Muscle layer of duodenum (tissue), 2 donors: ENCODE data around the gene ATP2B1.

Experiments
- H3K27ac ChIP-seq: one replicate; pipeline ENCODE4 v1.7.0; 2013; ENCODE audit warnings: mild to moderate bottlenecking, low read length
- H3K27me3 ChIP-seq: one replicate; pipeline ENCODE4 v1.7.0; 2013; ENCODE audit warnings: low read depth, mild to moderate bottlenecking, control low read depth, low read length
- H3K36me3 ChIP-seq, 2 donors: one replicate each; pipeline ENCODE4 v1.7.0; 2013; ENCODE audit warnings: low read length in 2 of 2, control low read depth in 1 of 2, mild to moderate bottlenecking in 1 of 2; ENCODE audit not compliant: insufficient read depth in 2 of 2, control insufficient read depth in 1 of 2
- H3K4me1 ChIP-seq, 2 donors: one replicate each; pipeline ENCODE4 v1.7.0; 2013; ENCODE audit warnings: low read length in 2 of 2, mild to moderate bottlenecking in 2 of 2, control low read depth in 1 of 2, moderate library complexity in 1 of 2; ENCODE audit not compliant: insufficient read depth in 2 of 2, control insufficient read depth in 1 of 2
- H3K4me3 ChIP-seq, 2 donors: one replicate each; pipeline ENCODE4 v1.7.0; 2013; ENCODE audit warnings: low read length in 2 of 2, low read depth in 1 of 2, mild to moderate bottlenecking in 1 of 2
- H3K9me3 ChIP-seq, 2 donors: one replicate each; pipeline ENCODE4 v1.7.0; 2013; ENCODE audit warnings: low read length in 2 of 2, control low read depth in 1 of 2, mild to moderate bottlenecking in 1 of 2; ENCODE audit not compliant: control insufficient read depth in 1 of 2
- donor health status: healthy.

Gene ATP2B1

GRCh38 chr12:89556976-89557375 lies 151.7 kb downstream of the ATP2B1 start:
- no peaks in the 10 kb centered on the region for H3K36me3 ChIP-seq
- no peak overlapping the region for H3K27ac ChIP-seq
- H3K4me3 ChIP-seq = no peak overlapping the region
- H3K27me3 ChIP-seq = no peaks in the 10 kb centered on the region
- H3K4me1 ChIP-seq = no peaks in the 10 kb centered on the region
- no peaks in the 10 kb centered on the region for H3K9me3 ChIP-seq

- no peaks in the 10 kb centered on the region for H3K4me1 ChIP-seq
- no peaks in the 10 kb centered on the region for H3K9me3 ChIP-seq
- no peaks in the 10 kb centered on the region for H3K27me3 ChIP-seq
- no peaks in the 10 kb centered on the region for H3K36me3 ChIP-seq
- no peak overlapping the region for H3K27ac ChIP-seq
- H3K4me3 ChIP-seq = no peak overlapping the region
These were observed 156.3 kb downstream of the ATP2B1 start for GRCh38 chr12:89552376-89552775.

- H3K36me3 ChIP-seq = no peaks in the 10 kb centered on the region
- no peak overlapping the region for H3K4me3 ChIP-seq
- no peaks in the 10 kb centered on the region for H3K9me3 ChIP-seq
- H3K4me1 ChIP-seq = no peaks in the 10 kb centered on the region
- H3K27me3 ChIP-seq = no peaks in the 10 kb centered on the region
- no peak overlapping the region for H3K27ac ChIP-seq
These were observed 156.9 kb downstream of the ATP2B1 start for GRCh38 chr12:89551747-89552146.

GRCh38 chr12:89547101-89547500 lies 161.5 kb downstream of the ATP2B1 start:
- no peaks in the 10 kb centered on the region for H3K9me3 ChIP-seq
- no peaks in the 10 kb centered on the region for H3K36me3 ChIP-seq
- no peaks in the 10 kb centered on the region for H3K27me3 ChIP-seq
- no peak overlapping the region for H3K4me3 ChIP-seq
- no peak overlapping the region for H3K27ac ChIP-seq
- H3K4me1 ChIP-seq = peaks cover 0 to 5% of the 10 kb centered on the region in 2 donors

- Histone ChIP-seq H3K9me3 (no peaks in the 10 kb centered on the region), H3K27ac (no peak overlapping the region), H3K36me3 (peaks cover 0 to 3% of the 10 kb centered on the region in 2 donors), H3K27me3 (no peaks in the 10 kb centered on the region), H3K4me3 (no peak overlapping the region), H3K4me1 (peaks cover 0 to 5% of the 10 kb centered on the region in 2 donors)
These were observed 162.5 kb downstream of the ATP2B1 start for GRCh38 chr12:89546151-89546550.

- no peaks in the 10 kb centered on the region for H3K9me3 ChIP-seq
- peaks cover 0 to 5% of the 10 kb centered on the region in 2 donors for H3K4me1 ChIP-seq
- H3K36me3 ChIP-seq = peaks cover 0 to 3% of the 10 kb centered on the region in 2 donors
- H3K4me3 ChIP-seq = no peak overlapping the region
- no peaks in the 10 kb centered on the region for H3K27me3 ChIP-seq
- H3K27ac ChIP-seq = no peak overlapping the region
These were observed 163.9 kb downstream of the ATP2B1 start for GRCh38 chr12:89544681-89545184.

- Histone ChIP-seq H3K36me3 (peaks cover 0 to 3% of the 10 kb centered on the region in 2 donors), H3K4me1 (peaks cover 0 to 5% of the 10 kb centered on the region in 2 donors), H3K4me3 (no peak overlapping the region), H3K27me3 (no peaks in the 10 kb centered on the region), H3K9me3 (no peaks in the 10 kb centered on the region), H3K27ac (no peak overlapping the region)
These were observed 164.6 kb downstream of the ATP2B1 start for GRCh38 chr12:89544022-89544421.

GRCh38 chr12:89542912-89543592 lies 165.6 kb downstream of the ATP2B1 start:
- Histone ChIP-seq H3K4me1 (peaks cover 0 to 5% of the 10 kb centered on the region in 2 donors), H3K36me3 (peaks cover 0 to 3% of the 10 kb centered on the region in 2 donors), H3K9me3 (no peaks in the 10 kb centered on the region), H3K27ac (no peak overlapping the region), H3K27me3 (no peaks in the 10 kb centered on the region), H3K4me3 (no peak overlapping the region)

GRCh38 chr12:89542236-89542635 lies 166.4 kb downstream of the ATP2B1 start:
- no peaks in the 10 kb centered on the region for H3K9me3 ChIP-seq
- H3K4me3 ChIP-seq = no peak overlapping the region

GRCh38 chr12:89540586-89540985 lies 168.1 kb downstream of the ATP2B1 start:
- H3K27me3 ChIP-seq = no peaks in the 10 kb centered on the region
- no peak overlapping the region for H3K27ac ChIP-seq
- H3K9me3 ChIP-seq = no peaks in the 10 kb centered on the region
- H3K4me3 ChIP-seq = no peak overlapping the region
- peaks cover 0 to 5% of the 10 kb centered on the region in 2 donors for H3K4me1 ChIP-seq
- H3K36me3 ChIP-seq = peaks cover 0 to 3% of the 10 kb centered on the region in 2 donors

More at GRCh38 chr12:89542236-89542635, 166.4 kb downstream of the ATP2B1 start:
- Histone ChIP-seq H3K27ac (no peak overlapping the region), H3K36me3 (peaks cover 0 to 3% of the 10 kb centered on the region in 2 donors), H3K4me1 (peaks cover 0 to 5% of the 10 kb centered on the region in 2 donors), H3K27me3 (no peaks in the 10 kb centered on the region)

GRCh38 chr12:89539426-89540223 lies 169.0 kb downstream of the ATP2B1 start:
- Histone ChIP-seq H3K27ac (no peak overlapping the region), H3K27me3 (no peaks in the 10 kb centered on the region)

More at GRCh38 chr12:89539426-89540223, 169.0 kb downstream of the ATP2B1 start:
- Histone ChIP-seq H3K4me1 (peaks cover 0 to 1% of the 10 kb centered on the region in 2 donors), H3K36me3 (peaks cover 0 to 3% of the 10 kb centered on the region in 2 donors), H3K4me3 (no peak overlapping the region), H3K9me3 (no peaks in the 10 kb centered on the region)
